Measurements from ENCODE around the gene FBXO24. TPM values are rescaled to one million over a fixed set of nuclear protein-coding genes. Genes with fewer than 3 reads are reported as not detected.

The FBXO24 gene
- total and polyA plus RNA-seq, 10 of the 15 experiments (the other 5 are each of a cell fraction or from before 2014, with no cell fraction given), result 0.11 to 0.96 (median 0.27) TPM; not detected in 4

- in situ Hi-C loops (cut with MboI) (no loop called here), intact Hi-C loops (cut with micrococcal nuclease; ENCODE audit: unreplicated experiment) (no loop called here)
- TF ChIP-seq HSF1 (IDR thresholded peaks at IDR 0.05; ENCODE audit: low read depth, low read length) (no peak), BMI1 (IDR thresholded peaks at IDR 0.05; ENCODE audit: borderline replicate concordance) (no peak), NFXL1 (IDR thresholded peaks at IDR 0.05; ENCODE audit: borderline replicate concordance) (no peak), BRCA1 (IDR thresholded peaks at IDR 0.05; ENCODE audit: low read depth, low read length) (no peak), MEF2B (IDR thresholded peaks at IDR 0.05; ENCODE audit: partially characterized antibody, poor library complexity, severe bottlenecking) (no peak), SIX5 (IDR thresholded peaks at IDR 0.05; ENCODE audit: low read depth, low read length, severe bottlenecking) (no peak)
- H3K27me3 ChIP-seq (replicated peaks in 1 of 2; ENCODE audit: control insufficient read depth in 2 of 2, insufficient read depth in 2 of 2, low read length in 1 of 2), result no peaks in the 10 kb centered on the region
- no peak overlapping the region for H3K9ac ChIP-seq (ENCODE audit: control insufficient read depth, insufficient read depth, low read length)
- peaks cover 11 to 20% of the 10 kb centered on the region in 2 experiments for H3K36me3 ChIP-seq (ENCODE audit: control insufficient read depth in 2 of 2, insufficient read depth in 2 of 2, low read length in 1 of 2)
- no peaks in the 10 kb centered on the region; the same call in 1 of the 2 replicates for H3K4me1 ChIP-seq (ENCODE audit: control insufficient read depth, insufficient read depth, low read length)
- no peak overlapping the region for H2AFZ ChIP-seq (ENCODE audit: control insufficient read depth, low read depth, low read length)
- H3K27ac ChIP-seq (ENCODE audit: control insufficient read depth, insufficient read depth), result no peak overlapping the region
- no TSS peak for BruUV-seq (replicated peaks)
- SMC1A ChIA-PET (ENCODE audit: uncharacterized antibody, unreplicated experiment), result no interaction called here
- no peaks in the 10 kb centered on the region for H4K20me1 ChIP-seq (ENCODE audit: control insufficient read depth, insufficient read depth)
- DNase-seq (ENCODE audit: low read depth, low spot score) (no peak), FAIRE-seq (no peak), ATAC-seq (no peak)
- POLR2A ChIA-PET, result no interaction called here
- RAD21 ChIA-PET (ENCODE audit: unreplicated experiment), result no interaction called here
- H3K4me2 ChIP-seq (ENCODE audit: control insufficient read depth, insufficient read depth), result no peak overlapping the region
- 95% methylated on average over 12 of the region's 14 CpGs for WGBS (ENCODE audit: insufficient coverage, insufficient replicate concordance, low lambda C conversion rate, missing lambda C conversion rate)
- no peaks in the 10 kb centered on the region for H3K9me3 ChIP-seq (replicated peaks; ENCODE audit: control insufficient read depth, insufficient read depth, low read length)
- H3K79me2 ChIP-seq (ENCODE audit: control insufficient read depth, insufficient read depth, low read length), result no peaks in the 10 kb centered on the region
- CTCF ChIA-PET, result interaction anchor here (1.2 to 1.8 kb wide), 2 partner anchors 11 to 14 kb away, joined by 3 to 7 read pairs; no protein-coding TSS in a partner anchor
- no peak overlapping the region for H3K4me3 ChIP-seq
These were observed 8.6 kb upstream of the FBXO24 start for GRCh38 chr7:100577507-100577906.

All from GM12878 (cell line).